Measurements from ENCODE around the gene DENND4B. TPM values are rescaled to one million over a fixed set of nuclear protein-coding genes. Genes with fewer than 3 reads are reported as not detected.

DENND4B gene
- total and polyA plus RNA-seq, 4 donors, result 9.7 to 27.2 (median 11.6) TPM

- Histone ChIP-seq H3K9me3 (ENCODE audit: control insufficient read depth in 4 of 4, low read length in 3 of 4) (no peaks in the 10 kb centered on the region), H3K4me1 (ENCODE audit: control insufficient read depth in 4 of 4, insufficient read depth in 4 of 4, low read length in 3 of 4) (peaks cover 0 to 6% (median 4%) of the 10 kb centered on the region in 4 donors), H3K4me3 (ENCODE audit: low read depth in 1 of 3, low read length in 3 of 3) (no peak overlapping the region), H3K36me3 (ENCODE audit: control insufficient read depth in 4 of 4, insufficient read depth in 3 of 4, low read depth in 1 of 4, low read length in 3 of 4) (no peaks in the 10 kb centered on the region), H3K27me3 (ENCODE audit: control insufficient read depth in 4 of 4, insufficient read depth in 4 of 4, low read length in 3 of 4) (no peaks in the 10 kb centered on the region), H3K9ac (ENCODE audit: low read depth in 1 of 2, low read length in 2 of 2) (no peak overlapping the region), H3K27ac (ENCODE audit: low read depth in 1 of 2, low read length in 2 of 2) (no peak overlapping the region)
- no peak for DNase-seq (ENCODE audit: low spot score)
- WGBS, result 95% methylated on average over 9 of the region's 9 CpGs
- no peak for TF ChIP-seq MAX (IDR thresholded peaks at IDR 0.05)
- TF ChIP-seq HNF4A (conservative IDR thresholded peaks at IDR 0.05), result no peak
- no peak for TF ChIP-seq FOXA1 (IDR thresholded peaks at IDR 0.05)
- TF ChIP-seq HNF4G (IDR thresholded peaks at IDR 0.05), result no peak
- TF ChIP-seq TAF1 (conservative IDR thresholded peaks at IDR 0.05), result no peak
- TF ChIP-seq NR2F2 (IDR thresholded peaks at IDR 0.05), result no peak
- no peak for TF ChIP-seq GABPA (IDR thresholded peaks at IDR 0.05 in 1 of 2, conservative IDR thresholded peaks at IDR 0.05 in 1 of 2)
- TF ChIP-seq JUND (IDR thresholded peaks at IDR 0.05), result no peak
- no peak for TF ChIP-seq ATF3 (IDR thresholded peaks at IDR 0.05)
- TF ChIP-seq YY1 (IDR thresholded peaks at IDR 0.05), result no peak
- no peak for TF ChIP-seq CTCF (IDR thresholded peaks at IDR 0.05; ENCODE audit: low read depth, low read length, missing input control)
- TF ChIP-seq RAD21 (IDR thresholded peaks at IDR 0.05), result no peak
- TF ChIP-seq SP1 (IDR thresholded peaks at IDR 0.05), result no peak
Observed at GRCh38 chr1:153880024-153880423, 66.5 kb downstream of the DENND4B start.

Small RNA genes within 50 kb of the gene (small RNA-seq; reads per million reads assigned to genes)
- not detected for gene AL831737.1
- gene MIR6737, result not detected

Other genes starting within 250 kb of the DENND4B start
- gene INTS3, start 218.7 kb downstream of the DENND4B start, total RNA-seq, result 10 to 100 TPM; 16.4 to 26.0 TPM
- 10 to 100 TPM in 1 of 2 donors, 1 to 10 TPM in 1; 9.0 to 13.9 TPM for gene INTS3, start 218.7 kb downstream of the DENND4B start, polyA plus RNA-seq
- 10 to 100 TPM; 18.1 to 29.1 TPM for gene SLC27A3, start 171.3 kb downstream of the DENND4B start, total RNA-seq
- 10 to 100 TPM; 27.2 to 47.4 TPM for gene SLC27A3, start 171.3 kb downstream of the DENND4B start, polyA plus RNA-seq
- 1 to 10 TPM; 4.4 to 4.9 TPM for gene GATAD2B, start 23.7 kb downstream of the DENND4B start, total RNA-seq
- gene GATAD2B, start 23.7 kb downstream of the DENND4B start, polyA plus RNA-seq, result 1 to 10 TPM; 3.2 to 3.5 TPM
- gene CRTC2, start 11.9 kb upstream of the DENND4B start, total RNA-seq, result 1 to 10 TPM; 4.9 to 5.5 TPM
- gene CRTC2, start 11.9 kb upstream of the DENND4B start, polyA plus RNA-seq, result 10 to 100 TPM; 11.0 to 14.9 TPM
- gene SLC39A1, start 16.8 kb upstream of the DENND4B start, total RNA-seq, result 10 to 100 TPM; 46.8 to 70.3 TPM
- 10 to 100 TPM; 38.8 to 62.5 TPM for gene SLC39A1, start 16.8 kb upstream of the DENND4B start, polyA plus RNA-seq
- gene CREB3L4, start 21.2 kb upstream of the DENND4B start, total RNA-seq, result 10 to 100 TPM in 1 of 2 donors, 1 to 10 TPM in 1; 7.4 to 10.3 TPM
- 10 to 100 TPM in 1 of 2 donors, 1 to 10 TPM in 1; 4.4 to 10.2 TPM for gene CREB3L4, start 21.2 kb upstream of the DENND4B start, polyA plus RNA-seq
- 100 to 1,000 TPM in 1 of 2 donors, 10 to 100 TPM in 1; 88.9 to 104 TPM for gene JTB, start 31.0 kb upstream of the DENND4B start, total RNA-seq
- 100 to 1,000 TPM; 144 to 182 TPM for gene JTB, start 31.0 kb upstream of the DENND4B start, polyA plus RNA-seq
- 10 to 100 TPM; 18.0 to 20.6 TPM for gene RAB13, start 39.6 kb upstream of the DENND4B start, total RNA-seq
- gene RAB13, start 39.6 kb upstream of the DENND4B start, polyA plus RNA-seq, result 10 to 100 TPM; 44.3 to 72.9 TPM
- 1,000 to 10,000 TPM in 1 of 2 donors, 100 to 1,000 TPM in 1; 452 to 1,886 TPM for gene RPS27, start 44.0 kb upstream of the DENND4B start, total RNA-seq
- 1,000 to 10,000 TPM in 1 of 2 donors, 100 to 1,000 TPM in 1; 812 to 3,145 TPM for gene RPS27, start 44.0 kb upstream of the DENND4B start, polyA plus RNA-seq
- gene NUP210L, start 208.4 kb upstream of the DENND4B start, total RNA-seq, result under 1 TPM in 1 of 2 donors, not detected in 1; 0.08 TPM
- gene NUP210L, start 208.4 kb upstream of the DENND4B start, polyA plus RNA-seq, result not detected
- 100 to 1,000 TPM in 1 of 2 donors, 10 to 100 TPM in 1; 89.6 to 120 TPM for gene TPM3, start 245.4 kb upstream of the DENND4B start, total RNA-seq
- gene TPM3, start 245.4 kb upstream of the DENND4B start, polyA plus RNA-seq, result 100 to 1,000 TPM; 105 to 113 TPM